GM23338 (cell line): Measurements from ENCODE around the gene AEBP2.

Experiments
- EZH2 ChIP-seq: fragments of 200-600 bp; sonication (generic); IDR thresholded peaks from one replicate; pipeline ENCODE4 v1.8.0; 2017; ENCODE audit warnings: antibody characterized with exemption, mild to moderate bottlenecking, low read depth; ENCODE audit not compliant: unreplicated experiment
- EZH2phosphoT487 ChIP-seq: fragments of 200-600 bp; sonication (generic); IDR thresholded peaks from one replicate; pipeline ENCODE4 v1.8.1; 2018; ENCODE audit warnings: antibody characterized with exemption; ENCODE audit not compliant: unreplicated experiment
- JUNB ChIP-seq: IDR thresholded peaks from one replicate; pipeline ENCODE4 v1.6.1; 2016; ENCODE audit warnings: antibody characterized with exemption; ENCODE audit not compliant: unreplicated experiment
- POLR2AphosphoS5 ChIP-seq: IDR thresholded peaks from 2 replicates; pipeline ENCODE4 v1.6.1; 2016; ENCODE audit warnings: antibody characterized with exemption, low read depth
- TF ChIP-seq, protein P1 (sequence below), 2 experiments: fragments of 200-600 bp in 1 of 2; sonication (generic) in 1 of 2; conservative IDR thresholded peaks; 2 replicates each; pipeline versions ENCODE4 v1.5.1 to v1.6.1; 2016 to 2017; ENCODE audit warnings: antibody characterized with exemption in 2 of 2, low read depth in 2 of 2, mild to moderate bottlenecking in 2 of 2, moderate library complexity in 1 of 2
- TF ChIP-seq, protein P2 (sequence below): IDR thresholded peaks from one replicate; pipeline ENCODE4 v1.6.1; 2018; ENCODE audit warnings: antibody characterized with exemption; ENCODE audit not compliant: unreplicated experiment

DNA sequence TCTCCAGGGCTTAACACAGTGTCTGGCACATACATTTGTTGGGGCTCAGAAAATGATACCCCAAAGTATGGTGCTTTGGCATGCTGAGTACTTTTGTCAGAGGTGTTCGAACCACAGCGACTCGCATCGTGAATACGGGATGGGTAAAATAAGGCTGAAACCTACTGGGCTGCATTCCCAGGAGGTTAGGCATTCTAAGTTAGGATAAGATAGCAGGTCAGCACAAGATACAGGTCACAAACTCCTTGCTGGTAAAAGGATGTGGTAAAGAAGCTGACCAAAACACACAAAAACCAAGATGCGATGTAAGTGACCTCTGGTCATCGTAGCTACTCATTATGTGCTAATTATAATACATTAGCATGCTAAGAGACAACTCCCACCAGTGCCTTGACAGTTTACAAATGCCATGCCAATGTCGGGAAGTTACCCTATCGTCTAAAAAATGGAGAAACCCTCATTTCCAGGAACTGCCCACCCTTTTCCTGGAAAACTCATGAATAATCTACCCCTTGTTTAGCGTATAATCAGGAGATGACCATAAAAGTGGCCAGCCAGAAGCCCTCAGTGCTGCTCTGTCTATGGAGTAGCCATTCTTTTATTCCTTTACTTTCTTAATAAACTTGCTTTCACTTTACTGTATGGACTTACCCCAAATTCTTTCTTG is 3.3 kb upstream of the AEBP2 start:
- TF ChIP-seq POLR2AphosphoS5 (no peak), EZH2 (no peak), EZH2phosphoT487 (no peak), JUNB (no peak)
- TF ChIP-seq, protein P1, sequence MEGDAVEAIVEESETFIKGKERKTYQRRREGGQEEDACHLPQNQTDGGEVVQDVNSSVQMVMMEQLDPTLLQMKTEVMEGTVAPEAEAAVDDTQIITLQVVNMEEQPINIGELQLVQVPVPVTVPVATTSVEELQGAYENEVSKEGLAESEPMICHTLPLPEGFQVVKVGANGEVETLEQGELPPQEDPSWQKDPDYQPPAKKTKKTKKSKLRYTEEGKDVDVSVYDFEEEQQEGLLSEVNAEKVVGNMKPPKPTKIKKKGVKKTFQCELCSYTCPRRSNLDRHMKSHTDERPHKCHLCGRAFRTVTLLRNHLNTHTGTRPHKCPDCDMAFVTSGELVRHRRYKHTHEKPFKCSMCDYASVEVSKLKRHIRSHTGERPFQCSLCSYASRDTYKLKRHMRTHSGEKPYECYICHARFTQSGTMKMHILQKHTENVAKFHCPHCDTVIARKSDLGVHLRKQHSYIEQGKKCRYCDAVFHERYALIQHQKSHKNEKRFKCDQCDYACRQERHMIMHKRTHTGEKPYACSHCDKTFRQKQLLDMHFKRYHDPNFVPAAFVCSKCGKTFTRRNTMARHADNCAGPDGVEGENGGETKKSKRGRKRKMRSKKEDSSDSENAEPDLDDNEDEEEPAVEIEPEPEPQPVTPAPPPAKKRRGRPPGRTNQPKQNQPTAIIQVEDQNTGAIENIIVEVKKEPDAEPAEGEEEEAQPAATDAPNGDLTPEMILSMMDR (conservative IDR thresholded peaks at IDR 0.05; ENCODE audit: low read depth in 2 of 2), result no peak
- TF ChIP-seq, protein P2, sequence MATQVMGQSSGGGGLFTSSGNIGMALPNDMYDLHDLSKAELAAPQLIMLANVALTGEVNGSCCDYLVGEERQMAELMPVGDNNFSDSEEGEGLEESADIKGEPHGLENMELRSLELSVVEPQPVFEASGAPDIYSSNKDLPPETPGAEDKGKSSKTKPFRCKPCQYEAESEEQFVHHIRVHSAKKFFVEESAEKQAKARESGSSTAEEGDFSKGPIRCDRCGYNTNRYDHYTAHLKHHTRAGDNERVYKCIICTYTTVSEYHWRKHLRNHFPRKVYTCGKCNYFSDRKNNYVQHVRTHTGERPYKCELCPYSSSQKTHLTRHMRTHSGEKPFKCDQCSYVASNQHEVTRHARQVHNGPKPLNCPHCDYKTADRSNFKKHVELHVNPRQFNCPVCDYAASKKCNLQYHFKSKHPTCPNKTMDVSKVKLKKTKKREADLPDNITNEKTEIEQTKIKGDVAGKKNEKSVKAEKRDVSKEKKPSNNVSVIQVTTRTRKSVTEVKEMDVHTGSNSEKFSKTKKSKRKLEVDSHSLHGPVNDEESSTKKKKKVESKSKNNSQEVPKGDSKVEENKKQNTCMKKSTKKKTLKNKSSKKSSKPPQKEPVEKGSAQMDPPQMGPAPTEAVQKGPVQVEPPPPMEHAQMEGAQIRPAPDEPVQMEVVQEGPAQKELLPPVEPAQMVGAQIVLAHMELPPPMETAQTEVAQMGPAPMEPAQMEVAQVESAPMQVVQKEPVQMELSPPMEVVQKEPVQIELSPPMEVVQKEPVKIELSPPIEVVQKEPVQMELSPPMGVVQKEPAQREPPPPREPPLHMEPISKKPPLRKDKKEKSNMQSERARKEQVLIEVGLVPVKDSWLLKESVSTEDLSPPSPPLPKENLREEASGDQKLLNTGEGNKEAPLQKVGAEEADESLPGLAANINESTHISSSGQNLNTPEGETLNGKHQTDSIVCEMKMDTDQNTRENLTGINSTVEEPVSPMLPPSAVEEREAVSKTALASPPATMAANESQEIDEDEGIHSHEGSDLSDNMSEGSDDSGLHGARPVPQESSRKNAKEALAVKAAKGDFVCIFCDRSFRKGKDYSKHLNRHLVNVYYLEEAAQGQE, result no peak
